Measurements from ENCODE around the gene USP49.

USP49 gene

GRCh38 chr6:41940759-41941279, 45.6 kb upstream of the USP49 start:
- Histone ChIP-seq H3K27me3 (replicated peaks; ENCODE audit: control insufficient read depth, insufficient read depth, low read length) (no peaks in the 10 kb centered on the region), H3K36me3 (ENCODE audit: control insufficient read depth, insufficient read depth, low read length) (peaks cover 10% of the 10 kb centered on the region), H3K4me3 (replicated peaks; ENCODE audit: low read depth, low read length) (peak overlapping the region; percentile 96)
- TF ChIP-seq CTCF (IDR thresholded peaks at IDR 0.05; ENCODE audit: insufficient read depth, low read length, poor library complexity, severe bottlenecking): no peak
- DNase-seq (ENCODE audit: extremely low read depth, insufficient read length): peak; percentile 66

- no peak for DNase-seq (ENCODE audit: extremely low read depth, insufficient read length)
- H3K4me3 ChIP-seq (replicated peaks; ENCODE audit: low read depth, low read length): peak overlapping the region; percentile 96
- H3K36me3 ChIP-seq (ENCODE audit: control insufficient read depth, insufficient read depth, low read length): peaks cover 16% of the 10 kb centered on the region
Measured at GRCh38 chr6:41939848-41940758, 44.9 kb upstream of the USP49 start.

GRCh38 chr6:41939176-41939847, 44.1 kb upstream of the USP49 start:
- peaks cover 19% of the 10 kb centered on the region for H3K36me3 ChIP-seq (ENCODE audit: control insufficient read depth, insufficient read depth, low read length)
- peak overlapping the region; percentile 96; the same call in 1 of the 2 replicates for H3K4me3 ChIP-seq (replicated peaks; ENCODE audit: low read depth, low read length)
- no peak for DNase-seq (ENCODE audit: extremely low read depth, insufficient read length)
- H3K27me3 ChIP-seq (replicated peaks; ENCODE audit: control insufficient read depth, insufficient read depth, low read length): no peaks in the 10 kb centered on the region
- no peak for TF ChIP-seq CTCF (IDR thresholded peaks at IDR 0.05; ENCODE audit: insufficient read depth, low read length, poor library complexity, severe bottlenecking)

More at GRCh38 chr6:41939848-41940758, 44.9 kb upstream of the USP49 start:
- no peaks in the 10 kb centered on the region for H3K27me3 ChIP-seq (replicated peaks; ENCODE audit: control insufficient read depth, insufficient read depth, low read length)
- TF ChIP-seq CTCF (IDR thresholded peaks at IDR 0.05; ENCODE audit: insufficient read depth, low read length, poor library complexity, severe bottlenecking): no peak

- no peak for TF ChIP-seq CTCF (IDR thresholded peaks at IDR 0.05; ENCODE audit: insufficient read depth, low read length, poor library complexity, severe bottlenecking)
- H3K36me3 ChIP-seq (ENCODE audit: control insufficient read depth, insufficient read depth, low read length): peaks cover 19% of the 10 kb centered on the region
- H3K4me3 ChIP-seq (replicated peaks; ENCODE audit: low read depth, low read length): no peak overlapping the region
- no peak for DNase-seq (ENCODE audit: extremely low read depth, insufficient read length)
- H3K27me3 ChIP-seq (replicated peaks; ENCODE audit: control insufficient read depth, insufficient read depth, low read length): no peaks in the 10 kb centered on the region
Measured at GRCh38 chr6:41938590-41939175, 43.5 kb upstream of the USP49 start.

- DNase-seq (ENCODE audit: extremely low read depth, insufficient read length): no peak
- Histone ChIP-seq H3K36me3 (ENCODE audit: control insufficient read depth, insufficient read depth, low read length) (peaks cover 21% of the 10 kb centered on the region), H3K4me3 (replicated peaks; ENCODE audit: low read depth, low read length) (no peak overlapping the region), H3K27me3 (replicated peaks; ENCODE audit: control insufficient read depth, insufficient read depth, low read length) (no peaks in the 10 kb centered on the region)
- no peak for TF ChIP-seq CTCF (IDR thresholded peaks at IDR 0.05; ENCODE audit: insufficient read depth, low read length, poor library complexity, severe bottlenecking)
Measured at GRCh38 chr6:41937861-41938574, 42.8 kb upstream of the USP49 start.
